IMR-90 (cell line): ENCODE data around the gene RAB2B. TPM values are rescaled to one million over a fixed set of nuclear protein-coding genes. Genes with fewer than 3 reads are reported as not detected.

Experiments
- ATAC-seq: fragments of 200-7000 bp; cut with Tn5 transposase; 2 replicates; pipeline ENCODE4 v1.9.1; 2020; ENCODE audit warnings: low read depth, mild to moderate bottlenecking, moderate library complexity
- BruUV-seq: library from RNA; stranded (reverse); fragments of 400-500 nt; replicated peaks from 2 replicates; lab custom pipeline; 2021; lab: Mats Ljungman, UMichigan
- CTCF ChIA-PET: fragments of 300-600 bp; formaldehyde crosslinking; extraction: SDS; loops from one replicate; lab custom pipeline; 2021; ENCODE audit warnings: antibody characterized with exemption; lab: Yijun Ruan, JAX
- POLR2A ChIA-PET: fragments of 300-600 bp; sonication (Branson Sonifier 250); formaldehyde crosslinking; loops from one replicate; lab custom pipeline; 2022; ENCODE audit warnings: antibody characterized with exemption; ENCODE audit not compliant: unreplicated experiment; lab: Charles Lee
- DNase-seq: peaks from one replicate; pipeline ENCODE4 v3.0.0; 2013
- H2AFZ ChIP-seq: replicated peaks from 2 replicates; pipeline ENCODE3; 2013; ENCODE audit warnings: low read length, mild to moderate bottlenecking; ENCODE audit not compliant: poor library complexity
- H2AK5ac ChIP-seq: 2 replicates; pipeline ENCODE4 v1.6.1; 2013; ENCODE audit warnings: low read depth, low read length, inconsistent platforms
- H2AK9ac ChIP-seq: replicated peaks from 2 replicates; pipeline ENCODE3; 2013; ENCODE audit warnings: mild to moderate bottlenecking, low read depth, low read length, moderate library complexity; ENCODE audit not compliant: poor library complexity
- H2BK120ac ChIP-seq: 2 replicates; pipeline ENCODE4 v1.6.1; 2013; ENCODE audit warnings: low read depth, low read length, inconsistent platforms
- H2BK15ac ChIP-seq: 3 replicates; pipeline ENCODE4 v1.6.1; 2013; ENCODE audit warnings: low read depth, low read length, inconsistent platforms
- H2BK20ac ChIP-seq: 2 replicates; pipeline ENCODE4 v1.6.1; 2013; ENCODE audit warnings: low read depth, mild to moderate bottlenecking, inconsistent platforms, low read length, moderate library complexity
- H2BK5ac ChIP-seq: 2 replicates; pipeline ENCODE4 v1.6.1; 2013; ENCODE audit warnings: mild to moderate bottlenecking, low read depth, low read length, inconsistent platforms; ENCODE audit not compliant: poor library complexity, severe bottlenecking
- H3K14ac ChIP-seq: replicated peaks from 2 replicates; pipeline ENCODE4 v1.6.1; 2013; ENCODE audit warnings: low read depth, low read length, inconsistent platforms
- H3K18ac ChIP-seq: 2 replicates; pipeline ENCODE4 v1.6.1; 2013; ENCODE audit warnings: low read depth, low read length, control low read depth
- H3K23ac ChIP-seq: 2 replicates; pipeline ENCODE4 v1.6.1; 2013; ENCODE audit warnings: low read depth, low read length, inconsistent platforms
- H3K27ac ChIP-seq: 2 replicates; pipeline ENCODE4 v1.5.1; 2013; ENCODE audit warnings: mild to moderate bottlenecking, control low read depth, low read length; ENCODE audit not compliant: insufficient read depth
- H3K27me3 ChIP-seq: 2 replicates; pipeline ENCODE4 v1.6.1; 2013; ENCODE audit warnings: low read length; ENCODE audit not compliant: control insufficient read depth, insufficient read depth
- H3K36me3 ChIP-seq: 2 replicates; pipeline ENCODE4 v1.6.1; 2013; ENCODE audit warnings: low read length, mixed read lengths; ENCODE audit not compliant: control insufficient read depth, insufficient read depth
- H3K4ac ChIP-seq: 2 replicates; pipeline ENCODE4 v1.6.1; 2013; ENCODE audit warnings: low read depth, low read length, inconsistent platforms
- H3K4me1 ChIP-seq: 2 replicates; pipeline ENCODE4 v1.6.1; 2013; ENCODE audit warnings: low read length, mixed read lengths; ENCODE audit not compliant: control insufficient read depth, insufficient read depth
- H3K4me2 ChIP-seq: 2 replicates; pipeline ENCODE4 v1.6.1; 2013; ENCODE audit warnings: low read depth, mild to moderate bottlenecking, control low read depth, low read length, moderate library complexity
- H3K4me3 ChIP-seq: 2 replicates; pipeline ENCODE4 v1.5.1; 2013; ENCODE audit warnings: low read depth, mild to moderate bottlenecking, control low read depth, low read length, moderate library complexity; ENCODE audit not compliant: insufficient read depth
- H3K56ac ChIP-seq: 2 replicates; pipeline ENCODE4 v1.6.1; 2013; ENCODE audit warnings: low read length, inconsistent platforms; ENCODE audit not compliant: insufficient read depth; ENCODE audit errors: extremely low read depth
- H3K79me1 ChIP-seq, 2 experiments: 2 replicates each; pipeline ENCODE4 v1.6.1; 2013; ENCODE audit warnings: low read length in 2 of 2, inconsistent platforms in 1 of 2, low read depth in 1 of 2
- H3K9ac ChIP-seq: 2 replicates; pipeline ENCODE4 v1.6.1; 2013; ENCODE audit warnings: low read depth, low read length, control low read depth
- H3K9me1 ChIP-seq: 2 replicates; pipeline ENCODE4 v1.6.1; 2013; ENCODE audit warnings: low read length, inconsistent platforms; ENCODE audit not compliant: insufficient read depth
- H3K9me3 ChIP-seq: 2 replicates; pipeline ENCODE4 v1.6.1; 2013; ENCODE audit warnings: low read length; ENCODE audit not compliant: control insufficient read depth, insufficient read depth
- H4K20me1 ChIP-seq: 2 replicates; pipeline ENCODE4 v1.6.1; 2013; ENCODE audit warnings: low read length, inconsistent platforms; ENCODE audit not compliant: insufficient read depth
- H4K5ac ChIP-seq: 2 replicates; pipeline ENCODE4 v1.6.1; 2013; ENCODE audit warnings: mild to moderate bottlenecking, low read depth, low read length, control low read depth
- H4K8ac ChIP-seq, 2 experiments: 2 replicates each; pipeline ENCODE4 v1.6.1; 2013; ENCODE audit warnings: low read depth in 2 of 2, low read length in 2 of 2, control low read depth in 1 of 2, inconsistent platforms in 1 of 2
- H4K91ac ChIP-seq: 2 replicates; pipeline ENCODE4 v1.6.1; 2013; ENCODE audit warnings: low read depth, low read length, inconsistent platforms; ENCODE audit not compliant: insufficient read depth
- BHLHE40 ChIP-seq: fragments of 150-350 bp; IDR thresholded peaks from 2 replicates; pipeline ENCODE4 v1.6.1; 2016; ENCODE audit warnings: mild to moderate bottlenecking, low read depth, low read length
- CEBPB ChIP-seq: IDR thresholded peaks from 2 replicates; pipeline ENCODE4 v1.6.1; 2012; ENCODE audit warnings: low read depth, low read length, improper control_type of control experiment
- CTCF ChIP-seq: conservative IDR thresholded peaks from 2 replicates; pipeline ENCODE4 v1.5.1; 2012; ENCODE audit warnings: mild to moderate bottlenecking, low read depth, low read length, improper control_type of control experiment
- ELK1 ChIP-seq: fragments of 150-350 bp; IDR thresholded peaks from 2 replicates; pipeline ENCODE4 v1.6.1; 2016; ENCODE audit warnings: low read depth, mild to moderate bottlenecking, low read length, moderate library complexity, borderline replicate concordance
- FOS ChIP-seq: fragments of 150-350 bp; IDR thresholded peaks from 2 replicates; pipeline ENCODE4 v1.6.1; 2016; ENCODE audit warnings: low read depth, low read length
- MAFK ChIP-seq: IDR thresholded peaks from 2 replicates; pipeline ENCODE4 v1.6.1; 2012; ENCODE audit warnings: low read depth, low read length, improper control_type of control experiment
- MAZ ChIP-seq: IDR thresholded peaks from 2 replicates; pipeline ENCODE4 v1.6.1; 2012; ENCODE audit warnings: low read depth, mild to moderate bottlenecking, low read length, improper control_type of control experiment, moderate library complexity, borderline replicate concordance
- MXI1 ChIP-seq: IDR thresholded peaks from 2 replicates; pipeline ENCODE4 v1.6.1; 2012; ENCODE audit warnings: low read depth, mild to moderate bottlenecking, low read length, moderate library complexity, borderline replicate concordance
- NFE2L2 ChIP-seq: fragments of 150-350 bp; IDR thresholded peaks from 2 replicates; pipeline ENCODE4 v1.6.1; 2016; ENCODE audit warnings: low read depth, mild to moderate bottlenecking, low read length
- POLR2A ChIP-seq: IDR thresholded peaks from 2 replicates; pipeline ENCODE4 v1.6.1; 2012; ENCODE audit warnings: mild to moderate bottlenecking, low read depth, low read length
- RAD21 ChIP-seq: IDR thresholded peaks from 2 replicates; pipeline ENCODE4 v1.6.1; 2012; ENCODE audit warnings: low read length, improper control_type of control experiment
- RCOR1 ChIP-seq: IDR thresholded peaks from 2 replicates; pipeline ENCODE4 v1.6.1; 2012; ENCODE audit warnings: mild to moderate bottlenecking, low read length, improper control_type of control experiment; ENCODE audit not compliant: insufficient replicate concordance
- RFX5 ChIP-seq: IDR thresholded peaks from 2 replicates; pipeline ENCODE4 v1.8.0; 2012; ENCODE audit warnings: low read depth, mild to moderate bottlenecking, low read length, moderate library complexity
- SMC3 ChIP-seq: fragments of 150-350 bp; IDR thresholded peaks from 2 replicates; pipeline ENCODE4 v1.6.1; 2016; ENCODE audit warnings: low read depth, mild to moderate bottlenecking, antibody characterized with exemption, low read length, moderate library complexity
- USF2 ChIP-seq: fragments of 150-350 bp; IDR thresholded peaks from 2 replicates; pipeline ENCODE4 v1.6.1; 2017; ENCODE audit warnings: mild to moderate bottlenecking, antibody characterized with exemption, low read length, low read depth
- WGBS, 2 experiments: methylation state at CpG; one replicate each; pipeline versions ENCODE4 v1.1.5 to v1.1.7; 2013; ENCODE audit warnings: missing lambda C conversion rate in 2 of 2; ENCODE audit not compliant: insufficient read length in 1 of 2; ENCODE audit errors: extremely low coverage in 2 of 2; 5-methylcytosine and 5-hydroxymethylcytosine counted together
- dilution Hi-C: fragments of 300-500 bp; cut with HindIII; formaldehyde crosslinking; loops from one replicate; pipeline ENCODE4 v1.14.3; 2018; ENCODE audit warnings: low sequenced_read_pairs; ENCODE audit not compliant: unreplicated experiment
- in situ Hi-C: fragments of 300-500 bp; cut with MboI; formaldehyde crosslinking; loops from 3 replicates; pipeline ENCODE4 v1.14.3; 2019; ENCODE audit warnings: low sequenced_read_pairs, inconsistent platforms, mixed read lengths
- intact Hi-C: fragments of 100-400 bp; cut with micrococcal nuclease; formaldehyde crosslinking; loops from 2 replicates; pipeline ENCODE4 v1.10.0; 2022
- polyA plus RNA-seq, 3 experiments: library from polyadenylated mRNA; depleted of rRNA; stranded (reverse); fragments of >200 nt; gene quantifications; 2 replicates each; pipeline ENCODE4 v1.2.3, GENCODE V29; 2012; ENCODE audit warnings: low replicate concordance in 1 of 3
- total RNA-seq: library from RNA; depleted of rRNA; stranded (reverse); fragments of >200 nt; gene quantifications from 2 replicates; pipeline ENCODE4 v1.2.3, GENCODE V29; 2012

Gene RAB2B
- total and polyA plus RNA-seq, 2 of the 4 experiments (the other 2 are of a cell fraction) = 17.1 to 26.2 TPM

- Histone ChIP-seq H2BK5ac (peak overlapping the region; percentile 74), H3K79me1 (peaks cover 12 to 44% of the 10 kb centered on the region in 2 experiments), H2AFZ (peak overlapping the region; percentile 92), H3K4me3 (peak overlapping the region; percentile 90), H4K5ac (peak overlapping the region; percentile 88), H4K91ac (peak overlapping the region; percentile 46), H3K18ac (no peak overlapping the region; the same call in 1 of the 2 replicates), H3K4me1 (peaks cover 5% of the 10 kb centered on the region), H3K9ac (peak overlapping the region; percentile 88), H3K14ac (peak overlapping the region; percentile 92), H2BK120ac (no peak overlapping the region), H2BK20ac (no peak overlapping the region), H2AK5ac (peak overlapping the region; percentile 64; the same call in 1 of the 2 replicates), H3K4ac (peak overlapping the region; percentile 78), H3K4me2 (peak overlapping the region; percentile 100), H2AK9ac (peak overlapping the region; percentile 92), H3K27me3 (no peaks in the 10 kb centered on the region), H3K27ac (peak overlapping the region; percentile 84), H3K36me3 (peaks cover under 1% of the 10 kb centered on the region; the same call in 1 of the 2 replicates), H4K8ac (peak overlapping the region; percentile 66 to 89), H2BK15ac (0 out of 3 replicates have a peak overlapping the region, but pooled peaks have one; percentile 14), H3K56ac (peak overlapping the region; percentile 78), H3K23ac (peak overlapping the region; percentile 94), H3K9me3 (no peaks in the 10 kb centered on the region), H4K20me1 (peaks cover 9% of the 10 kb centered on the region; the same call in 1 of the 2 replicates), H3K9me1 (peaks cover 3% of the 10 kb centered on the region; the same call in 1 of the 2 replicates)
- in situ Hi-C loops = no loop called here
- intact Hi-C loops = loop anchor here (1.0 to 2.0 kb wide), 4 partner anchors 20 to 121 kb away; partner anchors contain the start of genes CHD8, RAB2B and TOX4
- CTCF ChIA-PET = interaction anchor here (0.6 to 1.9 kb wide), 2 partner anchors 20 to 111 kb away, joined by 4 to 8 read pairs; partner anchors contain the start of gene CHD8
- 0% methylated on average over 2 of the region's 11 CpGs; no CpG with 5 or more reads in 1 of the 2 experiments for WGBS, 2 experiments
- no TSS peak for BruUV-seq
- peak; percentile 39 for ATAC-seq
- DNase-seq = no peak
- POLR2A ChIA-PET = interaction anchor here (0.6 to 1.0 kb wide), 3 partner anchors 12 to 20 kb away, joined by 3 to 4 read pairs (median 3); partner anchors contain the start of gene CHD8
- dilution Hi-C loops = no loop called here
- TF ChIP-seq ELK1 (no peak), RAD21 (no peak), CTCF (no peak), MXI1 (no peak), BHLHE40 (no peak), RCOR1 (no peak), POLR2A (no peak), USF2 (no peak), MAFK (no peak), CEBPB (no peak), NFE2L2 (no peak), RFX5 (no peak), SMC3 (no peak), MAZ (no peak), FOS (no peak)
These were observed 40.1 kb downstream of the RAB2B start for GRCh38 chr14:21436567-21437062.
